A549 (cell line): ENCODE measurements around the gene ZNF649. TPM values are rescaled to one million over a fixed set of nuclear protein-coding genes. Genes with fewer than 3 reads are reported as not detected.

Experiments used
- ATAC-seq, 2 experiments: fragments of 200-7000 bp in 1 of 2; fragments of >200 bp in 1 of 2; cut with Nextera tagmentation in 1 of 2; cut with Tn5 transposase in 1 of 2; 3 replicates each; pipeline versions ENCODE4 v1.8.0 to v1.9.1; 2018 to 2020; ENCODE audit warnings: mild to moderate bottlenecking in 1 of 2, moderate library complexity in 1 of 2
- CTCF ChIA-PET: fragments of 300-600 bp; sonication (Branson Sonifier 250); formaldehyde crosslinking; extraction: SDS; loops from one replicate; lab custom pipeline; 2021; ENCODE audit warnings: antibody characterized with exemption, inconsistent platforms; lab: Yijun Ruan, JAX
- POLR2A ChIA-PET: fragments of 350-600 bp; formaldehyde crosslinking; extraction: SDS; loops from one replicate; lab custom pipeline; 2021; ENCODE audit warnings: antibody characterized with exemption, inconsistent platforms; lab: Yijun Ruan, JAX
- DNase-seq, 2 experiments: peaks; one replicate each; pipeline versions ENCODE4 v3.0.0 to v3.0.0-alpha.2; 2011 to 2016; ENCODE audit warnings: low read depth in 1 of 2, low spot score in 1 of 2
- FAIRE-seq: peaks from 2 replicates; lab custom pipeline; 2011; peaks lifted over from hg19 to GRCh38; lab: Jason Lieb, UNC
- H3K27ac ChIP-seq, 2 experiments: fragments of >200 bp; sonication (Bioruptor Twin); formaldehyde crosslinking; 3 replicates each; pipeline ENCODE4 v1.5.1; 2016 to 2017
- H3K4me1 ChIP-seq: fragments of >200 bp; sonication (Bioruptor Twin); formaldehyde crosslinking; 3 replicates; pipeline ENCODE4 v1.6.1; 2016
- H3K4me2 ChIP-seq: fragments of >200 bp; sonication (Bioruptor Twin); formaldehyde crosslinking; 3 replicates; pipeline ENCODE4 v1.6.1; 2016
- H3K4me3 ChIP-seq: fragments of >200 bp; sonication (Bioruptor Twin); formaldehyde crosslinking; 3 replicates; pipeline ENCODE4 v1.5.1; 2016
- H3K9me3 ChIP-seq: fragments of >200 bp; sonication (Bioruptor Twin); formaldehyde crosslinking; 3 replicates; pipeline ENCODE4 v1.6.1; 2016
- BHLHE40 ChIP-seq: IDR thresholded peaks from 2 replicates; pipeline ENCODE4 v1.6.1; 2012; ENCODE audit warnings: low read depth, low read length, inconsistent platforms
- CBX8 ChIP-seq: fragments of 200-600 bp; sonication (generic); IDR thresholded peaks from 2 replicates; pipeline ENCODE4 v1.6.1; 2016
- CHD4 ChIP-seq: fragments of 200-600 bp; sonication (generic); IDR thresholded peaks from 2 replicates; pipeline ENCODE4 v1.6.1; 2016; ENCODE audit warnings: antibody characterized with exemption, mild to moderate bottlenecking, borderline replicate concordance
- EHF ChIP-seq: fragments of 250-450 bp; sonication (Bioruptor Pico); IDR thresholded peaks from 2 replicates; pipeline ENCODE4 v1.5.0; 2020; ENCODE audit warnings: mild to moderate bottlenecking
- EP300 ChIP-seq, 2 experiments: fragments of >200 bp; sonication (Bioruptor Twin); formaldehyde crosslinking; IDR thresholded peaks; 2 replicates in 1 of 2; 3 replicates in 1 of 2; pipeline ENCODE4 v1.6.1; 2016 to 2017
- ESRRA ChIP-seq: fragments of 150-350 bp; IDR thresholded peaks from 2 replicates; pipeline ENCODE4 v1.6.1; 2014; ENCODE audit warnings: mild to moderate bottlenecking, low read length, borderline replicate concordance
- FOSB ChIP-seq: fragments of 250-450 bp; sonication (Bioruptor Pico); IDR thresholded peaks from 2 replicates; pipeline ENCODE4 v1.5.0; 2020; ENCODE audit warnings: mild to moderate bottlenecking, moderate library complexity
- HES2 ChIP-seq: fragments of >200 bp; sonication (Bioruptor Twin); formaldehyde crosslinking; IDR thresholded peaks from 2 replicates; pipeline ENCODE4 v1.6.1; 2016
- JUN ChIP-seq, 2 experiments: fragments of >200 bp; sonication (Bioruptor Twin); formaldehyde crosslinking; IDR thresholded peaks; 2 replicates in 1 of 2; 3 replicates in 1 of 2; pipeline ENCODE4 v1.6.1; 2016 to 2017
- JUNB ChIP-seq: fragments of >200 bp; sonication (Bioruptor Twin); formaldehyde crosslinking; IDR thresholded peaks from 2 replicates; pipeline ENCODE4 v1.6.1; 2016
- KDM5A ChIP-seq: fragments of 200-600 bp; sonication (generic); IDR thresholded peaks from 2 replicates; pipeline ENCODE4 v1.6.1; 2016; ENCODE audit warnings: antibody characterized with exemption, mild to moderate bottlenecking
- MAX ChIP-seq: IDR thresholded peaks from 2 replicates; pipeline ENCODE4 v1.6.1; 2012
- PHF8 ChIP-seq: fragments of 200-600 bp; sonication (generic); IDR thresholded peaks from 2 replicates; pipeline ENCODE4 v1.6.1; 2016; ENCODE audit warnings: low read depth, mild to moderate bottlenecking, antibody characterized with exemption, moderate library complexity, borderline replicate concordance
- RCOR1 ChIP-seq: fragments of 150-350 bp; IDR thresholded peaks from 2 replicates; pipeline ENCODE4 v1.6.1; 2014; ENCODE audit warnings: antibody characterized with exemption, low read length, low read depth
- REST ChIP-seq: fragments of 200-600 bp; sonication (generic); IDR thresholded peaks from 2 replicates; pipeline ENCODE4 v1.6.1; 2016; ENCODE audit warnings: antibody characterized with exemption, mild to moderate bottlenecking, moderate library complexity
- WGBS: methylation state at CpG from one replicate; pipeline ENCODE4 v1.1.6; 2017; ENCODE audit errors: missing lambda C conversion rate; 5-methylcytosine and 5-hydroxymethylcytosine counted together
- polyA plus RNA-seq, 4 experiments: library from polyadenylated mRNA; depleted of rRNA in 3 of 4; stranded (reverse); fragments of >200 nt; fragmentation: RNase III in 1 of 4; extraction: RNeasy Plus Mini Kit Qiagen cat#74134 plus additional on column Dnase treatment in 1 of 4; gene quantifications; 2 replicates in 3 of 4; 3 replicates in 1 of 4; pipeline ENCODE4 v1.2.3, GENCODE V29; 2011 to 2017

Gene ZNF649
- polyA plus RNA-seq, 2 of the 4 experiments (the other 2 are of a cell fraction): 0.56 to 1.2 TPM

GRCh38 chr19:51861870-51862622, 42.8 kb downstream of the ZNF649 start:
- ATAC-seq: no peak
- no peak overlapping the region for H3K4me2 ChIP-seq
- no peak overlapping the region for H3K4me3 ChIP-seq
- peaks cover 93% of the 10 kb centered on the region for H3K9me3 ChIP-seq
- 7% methylated on average over 2 of the region's 2 CpGs for WGBS
- TF ChIP-seq CBX8 (no peak), EHF (CRISPR knock-in tag) (no peak), EP300 (IDR thresholded peaks at IDR 0.05) (no peak), ESRRA (no peak), BHLHE40 (no peak), KDM5A (no peak), CHD4 (no peak), PHF8 (no peak), JUNB (no peak), JUN (IDR thresholded peaks at IDR 0.05) (no peak), RCOR1 (no peak), HES2 (no peak), FOSB (CRISPR knock-in tag) (no peak), REST (no peak), MAX (no peak)
- TF ChIP-seq, all 56 proteins: peak for 0
- DNase-seq (no peak), FAIRE-seq (no peak)
- CTCF ChIA-PET: no interaction called here
- POLR2A ChIA-PET: no interaction called here
- Histone ChIP-seq H3K4me1 (no peaks in the 10 kb centered on the region), H3K27ac (no peak overlapping the region)

Other genes with a start within 250 kb of the ZNF649 start
- 9.5 and 12.0 TPM in 2 replicates for gene SPACA6, start 211.7 kb downstream of the ZNF649 start, polyA plus RNA-seq (2011; rRNA removed)
- 26.5 to 45.9 TPM (median 36.4 TPM) in 3 replicates for gene SPACA6, start 211.7 kb downstream of the ZNF649 start, polyA plus RNA-seq (2017; fragmentation: RNase III; extraction: RNeasy Plus Mini Kit Qiagen cat#74134 plus additional on column Dnase treatment)
- not detected in 2 replicates for gene HAS1, start 181.0 kb downstream of the ZNF649 start, polyA plus RNA-seq (2011; rRNA removed)
- gene HAS1, start 181.0 kb downstream of the ZNF649 start, polyA plus RNA-seq (2017; fragmentation: RNase III; extraction: RNeasy Plus Mini Kit Qiagen cat#74134 plus additional on column Dnase treatment): not detected in 3 replicates
- gene FPR1, start 153.1 kb downstream of the ZNF649 start, polyA plus RNA-seq (2011; rRNA removed): not detected in 2 replicates
- 0.04 to 0.05 TPM in 2 of 3 replicates, not detected in the other for gene FPR1, start 153.1 kb downstream of the ZNF649 start, polyA plus RNA-seq (2017; fragmentation: RNase III; extraction: RNeasy Plus Mini Kit Qiagen cat#74134 plus additional on column Dnase treatment)
- gene FPR2, start 143.8 kb downstream of the ZNF649 start, polyA plus RNA-seq (2011; rRNA removed): not detected in 2 replicates
- gene FPR2, start 143.8 kb downstream of the ZNF649 start, polyA plus RNA-seq (2017; fragmentation: RNase III; extraction: RNeasy Plus Mini Kit Qiagen cat#74134 plus additional on column Dnase treatment): not detected in 3 replicates
- not detected in 2 replicates for gene FPR3, start 109.9 kb downstream of the ZNF649 start, polyA plus RNA-seq (2011; rRNA removed)
- gene FPR3, start 109.9 kb downstream of the ZNF649 start, polyA plus RNA-seq (2017; fragmentation: RNase III; extraction: RNeasy Plus Mini Kit Qiagen cat#74134 plus additional on column Dnase treatment): not detected in 3 replicates
- 0.17 and 0.30 TPM in 2 replicates for gene ZNF577, start 17.1 kb downstream of the ZNF649 start, polyA plus RNA-seq (2011; rRNA removed)
- 0.05 to 0.20 TPM (median 0.17 TPM) in 3 replicates for gene ZNF577, start 17.1 kb downstream of the ZNF649 start, polyA plus RNA-seq (2017; fragmentation: RNase III; extraction: RNeasy Plus Mini Kit Qiagen cat#74134 plus additional on column Dnase treatment)
- gene ZNF613, start 22.5 kb upstream of the ZNF649 start, polyA plus RNA-seq (2011; rRNA removed): 2.6 and 3.9 TPM in 2 replicates
- 1.4 to 1.6 TPM (median 1.4 TPM) in 3 replicates for gene ZNF613, start 22.5 kb upstream of the ZNF649 start, polyA plus RNA-seq (2017; fragmentation: RNase III; extraction: RNeasy Plus Mini Kit Qiagen cat#74134 plus additional on column Dnase treatment)
- gene ZNF350, start 81.8 kb upstream of the ZNF649 start, polyA plus RNA-seq (2011; rRNA removed): 8.4 and 10.1 TPM in 2 replicates
- 5.8 to 8.2 TPM (median 6.0 TPM) in 3 replicates for gene ZNF350, start 81.8 kb upstream of the ZNF649 start, polyA plus RNA-seq (2017; fragmentation: RNase III; extraction: RNeasy Plus Mini Kit Qiagen cat#74134 plus additional on column Dnase treatment)
- gene ZNF615, start 103.2 kb upstream of the ZNF649 start, polyA plus RNA-seq (2011; rRNA removed): 9.4 and 9.9 TPM in 2 replicates
- 6.2 to 7.5 TPM (median 6.5 TPM) in 3 replicates for gene ZNF615, start 103.2 kb upstream of the ZNF649 start, polyA plus RNA-seq (2017; fragmentation: RNase III; extraction: RNeasy Plus Mini Kit Qiagen cat#74134 plus additional on column Dnase treatment)
- 10.0 TPM in 2 replicates for gene ZNF614, start 123.4 kb upstream of the ZNF649 start, polyA plus RNA-seq (2011; rRNA removed)
- gene ZNF614, start 123.4 kb upstream of the ZNF649 start, polyA plus RNA-seq (2017; fragmentation: RNase III; extraction: RNeasy Plus Mini Kit Qiagen cat#74134 plus additional on column Dnase treatment): 3.6 to 3.7 TPM (median 3.7 TPM) in 3 replicates
- gene ZNF432, start 143.8 kb upstream of the ZNF649 start, polyA plus RNA-seq (2011; rRNA removed): 2.6 and 3.8 TPM in 2 replicates
- 2.0 to 3.3 TPM (median 2.4 TPM) in 3 replicates for gene ZNF432, start 143.8 kb upstream of the ZNF649 start, polyA plus RNA-seq (2017; fragmentation: RNase III; extraction: RNeasy Plus Mini Kit Qiagen cat#74134 plus additional on column Dnase treatment)
- 4.9 and 5.3 TPM in 2 replicates for gene ZNF841, start 190.7 kb upstream of the ZNF649 start, polyA plus RNA-seq (2011; rRNA removed)
- 2.2 to 3.0 TPM (median 2.4 TPM) in 3 replicates for gene ZNF841, start 190.7 kb upstream of the ZNF649 start, polyA plus RNA-seq (2017; fragmentation: RNase III; extraction: RNeasy Plus Mini Kit Qiagen cat#74134 plus additional on column Dnase treatment)
- 1.8 and 1.9 TPM in 2 replicates for gene ZNF616, start 234.9 kb upstream of the ZNF649 start, polyA plus RNA-seq (2011; rRNA removed)
- gene ZNF616, start 234.9 kb upstream of the ZNF649 start, polyA plus RNA-seq (2017; fragmentation: RNase III; extraction: RNeasy Plus Mini Kit Qiagen cat#74134 plus additional on column Dnase treatment): 0.90 to 1.3 TPM (median 1.2 TPM) in 3 replicates